ENCODE data around the gene ZAP70.

GRCh38 chr2:97735161-97735561, 21.8 kb downstream of the ZAP70 start:
- TF ChIP-seq, protein P1, sequence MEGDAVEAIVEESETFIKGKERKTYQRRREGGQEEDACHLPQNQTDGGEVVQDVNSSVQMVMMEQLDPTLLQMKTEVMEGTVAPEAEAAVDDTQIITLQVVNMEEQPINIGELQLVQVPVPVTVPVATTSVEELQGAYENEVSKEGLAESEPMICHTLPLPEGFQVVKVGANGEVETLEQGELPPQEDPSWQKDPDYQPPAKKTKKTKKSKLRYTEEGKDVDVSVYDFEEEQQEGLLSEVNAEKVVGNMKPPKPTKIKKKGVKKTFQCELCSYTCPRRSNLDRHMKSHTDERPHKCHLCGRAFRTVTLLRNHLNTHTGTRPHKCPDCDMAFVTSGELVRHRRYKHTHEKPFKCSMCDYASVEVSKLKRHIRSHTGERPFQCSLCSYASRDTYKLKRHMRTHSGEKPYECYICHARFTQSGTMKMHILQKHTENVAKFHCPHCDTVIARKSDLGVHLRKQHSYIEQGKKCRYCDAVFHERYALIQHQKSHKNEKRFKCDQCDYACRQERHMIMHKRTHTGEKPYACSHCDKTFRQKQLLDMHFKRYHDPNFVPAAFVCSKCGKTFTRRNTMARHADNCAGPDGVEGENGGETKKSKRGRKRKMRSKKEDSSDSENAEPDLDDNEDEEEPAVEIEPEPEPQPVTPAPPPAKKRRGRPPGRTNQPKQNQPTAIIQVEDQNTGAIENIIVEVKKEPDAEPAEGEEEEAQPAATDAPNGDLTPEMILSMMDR (IDR thresholded peaks at IDR 0.05; ENCODE audit: low read depth, low read length, poor library complexity, severe bottlenecking), result no peak
- no peak for TF ChIP-seq EZH2phosphoT487 (IDR thresholded peaks at IDR 0.05; ENCODE audit: borderline replicate concordance, low read length)

Data from DOHH2 (cell line).